Measurements from ENCODE around the gene ABL1. TPM values are rescaled to one million over a fixed set of nuclear protein-coding genes. Genes with fewer than 3 reads are reported as not detected.

The ABL1 gene
- total RNA-seq, 4 donors from 2014 or later = 60.3 to 97.0 (median 79.8) TPM

DNA sequence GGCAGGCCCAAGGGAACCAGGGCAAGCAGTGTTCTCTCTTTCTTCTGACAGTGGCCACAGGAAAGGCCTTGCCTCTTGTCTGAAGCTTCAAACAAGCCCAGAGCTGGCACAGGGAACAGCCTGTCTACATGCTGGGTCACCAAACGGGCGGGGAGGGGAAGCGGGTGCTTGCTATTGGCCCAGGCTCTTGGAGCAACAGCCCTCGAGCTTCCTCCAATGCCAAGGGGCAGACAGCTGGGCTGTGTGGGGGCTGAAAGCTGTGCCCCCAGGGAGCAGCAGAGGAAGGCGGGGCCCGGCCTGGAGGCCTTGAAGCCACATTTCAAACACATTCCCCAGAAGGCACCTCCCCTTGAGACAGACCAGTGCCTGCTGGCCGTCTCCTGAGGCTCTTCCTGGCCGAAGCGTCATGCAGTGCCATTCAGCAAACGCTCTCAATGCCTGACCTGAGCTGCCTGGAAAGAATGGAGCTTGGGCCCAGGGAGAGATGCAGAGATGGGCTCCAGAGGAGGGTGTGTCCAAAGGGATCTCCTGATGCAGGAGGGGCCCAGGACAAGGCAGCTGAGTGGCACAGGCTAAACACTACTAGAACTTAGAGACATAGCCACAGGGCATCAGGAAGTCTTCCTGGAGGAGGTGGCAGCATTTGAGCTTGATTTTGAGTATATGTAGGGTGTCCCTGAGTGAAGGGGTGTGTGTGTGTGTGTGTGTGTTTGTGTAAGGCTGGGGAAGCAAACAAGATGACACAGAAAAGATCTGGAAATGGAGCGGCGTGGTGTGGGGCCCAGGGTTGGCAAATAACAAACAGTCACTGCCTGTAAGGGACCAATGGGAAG is 101.4 kb downstream of the ABL1 start:
- H3K27ac ChIP-seq = no peak overlapping the region
- peaks cover 9% of the 10 kb centered on the region for H3K27me3 ChIP-seq
- intact Hi-C loops (cut with DNase I) = loop anchor here (5.0 kb wide), 1 partner anchor 169 kb away; no protein-coding TSS in a partner anchor
- 48 to 60% methylated on average over 6 to 12 of the region's 12 CpGs for WGBS, 2 donors
- no peaks in the 10 kb centered on the region for H3K36me3 ChIP-seq
- peaks cover 9 to 28% of the 10 kb centered on the region in 2 donors for H3K4me1 ChIP-seq
- DNase-seq = peak; percentile 16 to 22
- no peak for TF ChIP-seq POLR2A (IDR thresholded peaks at IDR 0.05)
- no peak for TF ChIP-seq CTCF (IDR thresholded peaks at IDR 0.05)
- no peaks in the 10 kb centered on the region for H3K9me3 ChIP-seq
- no peak overlapping the region for H3K4me3 ChIP-seq (replicated peaks in 1 of 3)

Other genes starting within 250 kb of the ABL1 start
- gene PRDM12, start 170.7 kb upstream of the ABL1 start, total RNA-seq = not detected
- 10 to 100 TPM; 19.2 to 21.6 (median 20.3) TPM for gene EXOSC2, start 141.5 kb upstream of the ABL1 start, total RNA-seq
- not detected for gene QRFP, start 61.6 kb downstream of the ABL1 start, total RNA-seq
- gene FIBCD1, start 104.0 kb downstream of the ABL1 start, total RNA-seq = under 1 TPM in 2 of 4 donors, not detected in 2; 0.11 to 0.13 TPM
- gene LAMC3, start 173.9 kb downstream of the ABL1 start, total RNA-seq = 10 to 100 TPM in 1 of 4 donors, 1 to 10 TPM in 2, under 1 TPM in 1; 0.81 to 11.1 (median 3.2) TPM